Epithelial cell of esophagus (primary cell): Measurements from ENCODE around the gene GABBR2.

ENCODE experiments used
- DNase-seq: peaks from one replicate; pipeline ENCODE4 v3.0.0; 2010; ENCODE audit warnings: low read depth
- H3K4me3 ChIP-seq: 2 replicates; pipeline ENCODE4 v1.5.1; 2011; ENCODE audit warnings: mild to moderate bottlenecking, low read length, control low read depth
- TF ChIP-seq, protein P1 (sequence below): IDR thresholded peaks from 2 replicates; pipeline ENCODE4 v1.5.1; 2011; ENCODE audit warnings: low read depth, mild to moderate bottlenecking, low read length, control low read depth, inconsistent platforms; ENCODE audit not compliant: insufficient read depth; ENCODE audit errors: missing control alignments

GABBR2 gene

DNA sequence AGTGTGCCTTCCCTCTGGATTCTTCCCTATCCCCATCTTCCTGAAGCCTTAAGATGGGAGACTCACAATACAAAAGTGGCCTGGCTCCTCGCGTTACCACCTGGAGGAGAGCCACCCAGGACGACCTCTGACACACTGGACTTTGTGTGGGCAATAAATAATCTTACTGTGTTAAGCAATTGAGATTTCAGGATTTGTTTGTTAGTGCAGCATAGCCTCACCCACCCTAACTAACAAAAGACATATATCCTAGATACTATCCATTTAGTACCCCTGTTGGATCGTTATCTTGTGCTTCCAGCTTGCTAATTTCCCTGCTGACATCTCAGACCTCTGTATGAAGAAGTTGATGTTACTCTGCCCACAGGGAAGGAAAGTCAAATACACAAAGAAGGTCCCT is 7.9 kb downstream of the GABBR2 start:
- TF ChIP-seq, protein P1, sequence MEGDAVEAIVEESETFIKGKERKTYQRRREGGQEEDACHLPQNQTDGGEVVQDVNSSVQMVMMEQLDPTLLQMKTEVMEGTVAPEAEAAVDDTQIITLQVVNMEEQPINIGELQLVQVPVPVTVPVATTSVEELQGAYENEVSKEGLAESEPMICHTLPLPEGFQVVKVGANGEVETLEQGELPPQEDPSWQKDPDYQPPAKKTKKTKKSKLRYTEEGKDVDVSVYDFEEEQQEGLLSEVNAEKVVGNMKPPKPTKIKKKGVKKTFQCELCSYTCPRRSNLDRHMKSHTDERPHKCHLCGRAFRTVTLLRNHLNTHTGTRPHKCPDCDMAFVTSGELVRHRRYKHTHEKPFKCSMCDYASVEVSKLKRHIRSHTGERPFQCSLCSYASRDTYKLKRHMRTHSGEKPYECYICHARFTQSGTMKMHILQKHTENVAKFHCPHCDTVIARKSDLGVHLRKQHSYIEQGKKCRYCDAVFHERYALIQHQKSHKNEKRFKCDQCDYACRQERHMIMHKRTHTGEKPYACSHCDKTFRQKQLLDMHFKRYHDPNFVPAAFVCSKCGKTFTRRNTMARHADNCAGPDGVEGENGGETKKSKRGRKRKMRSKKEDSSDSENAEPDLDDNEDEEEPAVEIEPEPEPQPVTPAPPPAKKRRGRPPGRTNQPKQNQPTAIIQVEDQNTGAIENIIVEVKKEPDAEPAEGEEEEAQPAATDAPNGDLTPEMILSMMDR: no peak
- DNase-seq: no peak
- H3K4me3 ChIP-seq: no peak overlapping the region

DNA sequence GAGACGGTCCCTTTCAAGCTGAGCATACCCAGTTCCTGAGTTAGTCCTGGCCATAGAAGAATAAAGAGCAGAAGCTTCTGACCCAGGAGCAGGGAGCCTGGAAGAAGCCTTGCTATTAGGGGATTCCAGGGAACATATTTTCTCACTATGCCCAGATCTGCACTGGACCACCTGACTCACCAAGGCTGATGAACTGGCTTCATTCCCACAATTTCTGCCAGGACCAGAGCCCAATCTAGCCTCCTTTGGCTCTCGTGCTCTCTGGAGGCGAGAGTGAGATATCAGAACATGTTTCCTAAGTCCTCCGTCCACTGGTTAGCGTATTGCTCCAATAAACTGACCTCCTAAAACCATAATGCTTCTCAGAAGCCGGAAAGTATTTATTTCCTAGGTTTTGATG is 9.9 kb downstream of the GABBR2 start:
- TF ChIP-seq, protein P1: no peak
- no peak for DNase-seq
- no peak overlapping the region for H3K4me3 ChIP-seq

DNA sequence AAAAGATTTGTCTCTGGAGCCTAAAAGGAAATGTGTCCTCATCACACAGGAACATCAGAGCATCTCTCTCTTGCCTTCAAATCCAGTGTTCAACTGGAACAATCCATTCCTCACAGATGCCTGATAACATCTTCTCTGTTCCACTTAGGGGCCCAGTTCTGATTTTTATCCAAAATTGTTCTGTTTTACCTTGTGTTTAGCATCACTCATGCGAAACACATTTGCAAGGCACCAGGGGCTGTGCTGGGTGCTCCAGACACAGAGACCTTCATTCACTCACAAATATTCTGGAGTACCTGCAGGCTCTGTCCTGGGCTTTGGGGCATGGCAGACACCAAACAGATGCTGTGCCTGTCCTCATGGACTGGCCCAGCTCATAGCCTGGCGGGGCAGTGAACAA is 13.8 kb downstream of the GABBR2 start:
- TF ChIP-seq, protein P1: no peak
- DNase-seq: no peak
- H3K4me3 ChIP-seq: no peak overlapping the region

DNA sequence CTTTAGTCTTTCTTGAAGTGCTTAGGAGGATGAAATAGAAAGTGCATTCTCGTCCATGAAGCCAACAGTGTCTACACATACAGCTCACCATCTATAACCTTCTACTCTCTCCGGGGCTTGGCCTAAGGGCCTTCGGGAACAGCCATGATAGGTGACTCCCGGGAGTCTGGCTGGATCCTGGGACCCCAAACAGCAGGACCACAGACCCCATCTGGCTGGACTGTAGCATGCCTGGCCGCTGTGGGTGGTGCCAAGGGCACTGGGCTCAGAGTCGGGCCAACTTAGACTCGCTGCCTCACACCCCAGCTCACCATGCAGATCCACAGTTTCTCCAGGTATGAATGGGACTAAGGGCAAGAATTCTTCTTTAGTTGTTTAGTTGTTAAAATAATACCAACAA is 16.3 kb downstream of the GABBR2 start:
- TF ChIP-seq, protein P1: no peak
- no peak overlapping the region for H3K4me3 ChIP-seq
- no peak for DNase-seq

DNA sequence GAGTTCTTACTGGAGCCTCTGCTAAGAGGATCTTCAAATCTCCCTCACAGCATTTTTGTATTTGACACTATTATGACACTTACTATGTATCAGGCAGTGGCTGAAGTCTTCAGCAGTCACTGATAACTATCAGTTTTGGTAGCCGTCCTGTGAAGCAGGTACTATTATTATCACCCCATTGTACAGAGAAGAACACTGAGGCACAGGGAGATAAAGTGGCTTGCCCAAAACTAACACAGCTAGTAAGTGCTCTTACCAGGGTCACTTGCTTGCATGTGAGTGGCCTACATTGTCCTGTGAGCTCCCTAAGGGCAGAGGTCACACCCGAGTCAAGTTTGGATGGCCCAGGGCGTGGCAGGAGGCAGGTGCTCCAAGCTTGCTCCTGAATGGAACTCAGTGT is 16.8 kb downstream of the GABBR2 start:
- no peak overlapping the region for H3K4me3 ChIP-seq
- DNase-seq: no peak
- TF ChIP-seq, protein P1: no peak

DNA sequence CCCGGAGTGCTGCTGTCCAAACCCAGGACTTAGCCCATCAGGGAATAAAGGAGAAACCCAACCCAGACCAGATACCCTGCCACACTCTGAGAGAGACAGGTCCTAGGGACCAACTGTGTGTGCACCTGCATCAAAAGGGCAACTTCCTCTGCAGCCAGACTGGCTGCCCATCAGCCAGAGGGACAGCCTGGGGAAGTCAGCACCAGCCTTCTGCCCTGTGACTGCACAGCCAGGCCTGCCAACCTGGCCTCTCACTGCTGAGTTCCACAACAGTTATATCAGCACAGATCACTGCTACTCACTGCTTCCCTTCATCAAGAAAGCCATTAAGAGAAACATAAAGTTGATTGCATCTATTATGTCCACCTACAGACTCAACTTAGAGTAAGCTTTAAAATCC is 18.0 kb downstream of the GABBR2 start:
- H3K4me3 ChIP-seq: no peak overlapping the region
- DNase-seq: no peak
- TF ChIP-seq, protein P1: no peak

DNA sequence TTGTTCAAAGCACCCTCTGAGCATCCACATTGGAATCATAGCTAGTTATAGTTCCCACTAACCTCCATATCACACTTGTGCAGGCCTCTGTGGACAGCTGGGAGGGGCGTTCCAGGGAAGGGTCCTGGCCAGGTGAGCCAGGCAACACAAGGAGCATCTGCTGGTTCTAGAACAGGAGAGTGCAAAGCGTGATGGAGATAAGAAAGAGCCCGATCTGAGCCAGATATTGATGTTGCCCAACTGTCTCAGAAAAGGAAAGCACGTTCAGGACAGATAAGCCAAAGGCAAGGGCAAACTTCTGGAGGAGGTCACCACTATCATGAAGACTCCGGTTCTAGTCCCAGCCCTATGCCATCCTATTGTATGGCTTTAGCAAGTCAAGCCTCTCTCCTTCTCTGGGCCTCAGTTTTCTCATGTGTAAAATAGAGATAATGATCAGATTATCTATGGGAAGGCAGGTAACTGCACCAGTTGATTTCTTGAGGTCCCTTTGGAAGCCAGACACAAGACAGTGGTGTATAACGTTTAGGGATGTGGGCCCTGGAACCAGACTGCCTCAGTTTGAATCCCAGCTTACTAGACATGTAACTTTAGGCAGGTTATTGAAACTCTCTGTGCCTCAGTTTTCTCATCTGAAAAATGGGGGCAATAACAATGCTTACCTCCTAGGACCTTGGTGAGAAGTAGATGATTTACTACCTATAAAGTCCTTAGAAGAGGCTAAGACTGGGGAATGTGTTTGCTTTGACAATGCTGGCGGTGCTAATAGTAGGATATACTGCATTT is 19.8 kb downstream of the GABBR2 start:
- H3K4me3 ChIP-seq: no peak overlapping the region
- TF ChIP-seq, protein P1: no peak
- no peak for DNase-seq
